Activated effector memory CD4-positive, alpha-beta T cell treated with anti-CD3 and anti-CD28 coated beads, Interleukin-2, amount 50 U/mL, for 16 hours (primary cell): ENCODE data around the gene QKI.
"Not testable (repeated sequence)": the region's sequence is repeated elsewhere in the genome, so short reads cannot be mapped to it uniquely, and the experiment has no call there.

ENCODE experiments used
- DNase-seq: peaks from one replicate; pipeline ENCODE4 v3.0.0-alpha.2; 2020

QKI gene

GRCh38 chr6:163414117-163414945 lies at the start of gene QKI:
QKI (plus strand) TSS chr6:163414718; CDS start chr6:163415194, 476 bp downstream.
- peak; percentile 93 for DNase-seq

DNA sequence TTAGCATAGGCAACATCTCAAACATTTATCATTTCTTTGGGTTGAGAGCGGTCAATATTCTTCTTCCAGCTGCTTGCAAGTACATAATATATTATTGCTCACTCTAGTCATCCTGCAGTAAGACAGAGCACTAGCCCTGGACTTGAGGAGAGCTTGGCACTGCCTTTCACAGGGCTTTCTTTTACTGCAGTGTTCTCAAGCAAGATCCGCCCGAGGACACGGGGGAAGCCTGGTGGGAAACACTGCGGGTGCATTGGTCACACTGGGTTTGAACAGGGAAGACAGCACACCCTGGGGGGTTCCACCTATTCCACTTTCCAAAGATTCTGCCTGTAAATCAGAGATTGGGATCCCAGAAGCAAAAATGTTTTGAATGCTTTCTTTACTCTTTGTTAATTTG lies 48.2 kb upstream of the QKI start:
- no peak for DNase-seq

DNA sequence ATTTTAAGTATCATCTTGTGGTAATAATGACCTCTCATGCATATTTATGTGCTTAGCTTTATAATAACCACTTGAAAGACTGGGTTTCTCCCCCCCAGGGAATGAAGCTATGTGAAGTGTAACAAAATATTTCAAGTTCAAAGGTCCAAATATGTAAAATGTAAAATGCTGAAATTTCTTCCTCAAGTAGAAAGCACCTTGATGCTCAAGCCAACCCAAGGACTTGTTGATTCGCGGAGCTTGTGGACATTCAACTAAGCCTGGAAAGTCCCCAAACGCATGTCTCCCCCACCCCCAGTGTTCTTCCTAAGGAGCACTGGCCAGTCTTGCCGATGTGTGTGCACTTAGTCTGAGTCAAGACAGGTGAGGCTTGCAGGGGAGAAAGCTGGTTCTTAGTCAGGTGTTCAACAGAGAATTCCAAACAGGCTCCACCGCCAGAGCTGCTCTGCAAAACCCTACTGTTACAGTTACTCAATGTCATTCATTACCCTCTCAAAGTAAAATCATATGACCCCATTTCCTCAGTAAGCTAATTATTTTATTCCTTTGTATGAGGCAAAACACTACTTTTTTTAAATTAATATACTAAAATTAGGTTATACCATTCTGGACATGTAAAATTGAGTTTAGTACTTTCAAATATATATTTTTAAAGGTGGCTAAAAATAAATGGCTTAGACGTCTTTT lies 46.9 kb upstream of the QKI start:
- no peak for DNase-seq

- DNase-seq: no peak
Measured at GRCh38 chr6:163369141-163369540, 45.4 kb upstream of the QKI start.

GRCh38 chr6:163369628-163370365 lies 44.7 kb upstream of the QKI start:
- DNase-seq: no peak

DNA sequence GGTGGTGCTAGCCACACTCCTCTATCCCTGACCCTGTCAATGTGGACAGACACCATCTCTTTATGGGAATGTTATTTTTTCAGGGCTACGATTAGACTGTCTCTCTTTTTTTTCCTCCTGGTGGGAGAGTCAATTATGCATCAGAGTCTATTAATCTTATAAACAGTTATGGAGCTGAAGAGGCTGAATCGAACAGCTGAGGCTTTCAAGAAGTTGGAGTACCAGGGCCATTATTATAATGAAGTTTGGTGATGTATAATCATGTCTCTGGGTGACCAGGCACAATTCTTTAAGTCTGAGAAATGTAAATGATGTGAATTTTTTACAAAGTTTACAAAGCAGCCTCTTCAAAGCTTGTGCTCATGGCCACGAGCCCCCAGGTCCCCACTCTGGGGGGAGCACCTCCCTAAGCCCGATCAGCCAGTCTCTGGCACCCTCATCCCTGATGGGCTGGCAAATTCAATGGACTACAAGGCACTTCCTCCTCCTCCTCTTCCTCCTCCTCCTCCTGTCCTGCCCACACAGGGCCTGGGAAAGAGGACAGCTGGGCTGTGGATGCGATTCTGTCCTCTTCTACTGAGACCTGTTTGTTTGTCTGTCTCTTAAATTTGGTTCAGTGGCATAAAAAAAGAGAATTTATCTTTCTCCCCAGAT lies 43.9 kb upstream of the QKI start:
- DNase-seq: no peak

DNA sequence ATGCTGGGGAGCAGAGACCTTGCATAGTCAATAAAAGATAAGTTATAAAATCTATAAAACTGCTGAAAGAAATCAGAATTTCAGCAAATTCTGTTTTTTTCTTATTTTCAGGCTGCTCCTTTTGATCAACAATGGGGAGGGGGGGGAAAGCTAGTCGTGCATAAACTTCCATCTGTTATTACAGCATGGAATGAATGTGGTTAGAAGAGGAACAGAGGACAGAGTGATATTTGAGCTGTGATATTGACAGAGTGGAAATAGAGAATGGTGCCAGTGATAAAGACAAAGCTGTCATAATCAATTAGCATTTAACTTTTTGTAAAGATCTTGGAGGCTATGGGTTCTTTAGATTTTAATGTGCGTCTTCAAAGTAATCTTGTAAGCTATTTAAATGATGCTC lies 43.4 kb upstream of the QKI start:
- no peak for DNase-seq

DNA sequence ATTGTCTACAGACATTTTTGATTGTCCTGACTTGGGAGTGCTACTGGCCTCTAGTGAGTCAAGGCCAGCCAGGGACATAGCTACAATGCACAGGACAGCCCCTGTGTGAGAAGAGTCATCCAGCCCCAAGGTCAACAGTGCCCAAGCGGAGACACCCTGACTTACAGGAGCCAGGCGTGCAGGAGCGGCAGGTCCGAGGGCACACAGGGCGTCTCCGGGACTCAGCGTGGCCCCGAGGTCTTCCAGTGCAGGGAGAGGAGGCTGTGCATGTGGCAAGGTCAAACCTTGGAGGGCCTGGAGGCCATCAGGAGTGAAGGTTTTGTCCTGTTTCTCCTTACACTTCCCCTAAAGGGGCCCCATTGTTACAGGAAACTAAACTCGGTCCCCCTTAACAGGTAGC lies 41.3 kb upstream of the QKI start:
- no peak for DNase-seq

DNA sequence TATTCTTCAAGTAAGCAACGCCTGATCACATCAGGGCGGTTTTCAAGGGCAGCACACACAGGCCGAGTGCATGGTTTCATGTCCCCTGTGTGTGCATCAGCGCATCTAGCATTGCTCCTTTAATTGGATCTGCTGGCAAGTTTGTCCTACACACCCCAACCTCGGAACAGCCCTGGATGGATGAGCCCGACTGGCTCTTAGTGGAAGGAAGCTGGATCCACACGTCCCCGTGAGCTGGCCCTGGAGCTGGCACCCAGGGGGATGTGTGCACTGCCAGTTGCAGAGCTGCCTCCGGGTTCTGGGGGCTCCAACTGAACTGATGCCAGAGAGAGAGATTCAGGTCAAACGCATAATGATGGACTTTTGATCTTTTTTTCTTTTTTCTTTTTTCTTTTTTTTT lies 39.2 kb upstream of the QKI start:
- DNase-seq: no peak

- DNase-seq: no peak
Measured at GRCh38 chr6:163376187-163376586, 38.3 kb upstream of the QKI start.

GRCh38 chr6:163377561-163377960 lies 37.0 kb upstream of the QKI start:
- DNase-seq: no peak

DNA sequence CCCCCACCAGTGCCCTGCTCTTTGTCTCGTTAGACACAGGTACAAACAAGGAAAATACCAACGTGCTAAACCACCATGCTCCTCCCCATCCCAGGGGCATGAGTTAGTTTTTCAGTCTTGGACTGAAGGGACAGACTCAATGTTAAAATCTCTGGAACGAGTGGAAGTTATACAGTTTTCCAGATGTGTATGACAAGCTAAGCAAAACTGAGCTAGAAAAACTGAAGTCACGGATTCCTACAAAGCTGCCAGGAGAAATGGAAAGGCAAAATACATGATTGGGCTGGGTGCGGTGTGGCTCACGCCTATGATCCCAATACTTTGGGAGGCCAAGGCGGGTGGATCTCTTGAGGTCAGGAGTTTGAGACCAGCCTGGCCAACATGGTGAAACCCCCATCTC lies 34.3 kb upstream of the QKI start:
- DNase-seq: no peak

DNA sequence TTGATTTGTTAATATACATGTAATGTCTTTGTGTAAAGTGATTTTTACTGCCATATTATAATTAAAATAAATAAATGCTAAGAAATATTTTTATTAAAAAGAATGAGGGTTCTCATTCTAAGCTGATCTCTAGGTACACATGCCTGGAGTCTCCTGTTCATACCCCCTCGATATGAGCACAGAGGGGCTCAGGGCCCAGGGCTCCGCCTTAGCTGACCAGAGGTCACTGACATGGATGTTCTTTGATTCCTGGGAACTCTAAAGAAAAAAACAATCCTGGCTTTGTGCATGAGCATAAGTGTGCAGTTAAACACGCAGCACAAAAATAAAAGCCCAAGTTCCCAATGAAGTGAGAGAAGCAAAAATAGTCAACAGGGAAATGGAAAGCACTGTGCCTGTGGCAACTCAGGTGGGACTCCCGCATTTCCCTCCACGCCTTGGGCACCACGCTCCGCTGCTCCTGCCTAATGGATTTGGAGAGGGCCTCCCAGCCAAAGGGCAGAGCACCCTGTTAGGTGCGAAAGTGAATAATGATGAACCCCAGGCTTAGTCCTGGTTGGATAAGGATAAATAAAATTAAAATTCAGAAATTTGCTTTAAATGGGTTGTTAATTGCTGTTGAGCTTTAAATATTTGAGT lies 33.3 kb upstream of the QKI start:
- DNase-seq: no peak

DNA sequence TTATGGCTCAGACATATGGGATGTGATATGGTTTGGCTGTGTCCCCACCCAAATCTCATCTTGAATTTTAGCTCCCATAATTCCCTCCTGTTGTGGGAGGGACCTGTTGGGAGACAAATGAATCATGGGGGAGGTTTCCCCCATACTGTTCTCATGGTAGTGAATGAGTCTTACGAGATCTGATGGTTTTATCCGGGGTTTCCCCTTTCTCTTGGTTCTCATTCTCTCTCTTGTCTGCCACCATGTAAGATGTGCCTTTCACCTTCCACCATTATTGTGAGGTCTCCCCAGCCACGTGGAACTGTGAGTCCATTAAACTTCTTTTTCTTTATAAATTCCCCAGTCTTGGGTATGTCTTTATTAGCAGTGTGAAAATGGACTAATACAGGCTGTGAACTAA lies 31.1 kb upstream of the QKI start:
- not testable (repeated sequence) for DNase-seq

- DNase-seq: no peak
Measured at GRCh38 chr6:163383912-163384311, 30.6 kb upstream of the QKI start.

DNA sequence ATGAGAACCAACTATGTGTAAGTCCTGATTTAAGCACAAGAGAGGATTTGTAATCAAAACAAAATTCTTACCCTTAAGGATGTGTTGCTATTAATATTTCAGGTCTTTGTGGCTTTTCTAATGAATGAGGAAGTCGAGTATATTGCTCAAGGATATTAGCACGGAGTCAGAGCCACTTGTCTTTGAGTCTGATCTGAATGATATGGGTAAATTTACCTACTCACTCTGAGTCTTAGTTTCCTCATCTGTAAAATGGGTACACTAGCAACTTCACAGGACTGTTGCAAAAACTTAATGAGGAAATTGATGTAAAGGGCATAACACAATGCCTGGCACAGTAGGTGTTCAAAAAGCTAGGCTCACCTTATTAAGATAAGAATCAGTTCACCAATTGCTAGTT lies 30.0 kb upstream of the QKI start:
- no peak for DNase-seq

GRCh38 chr6:163385503-163385902 lies 29.0 kb upstream of the QKI start:
- not testable (repeated sequence) for DNase-seq

DNA sequence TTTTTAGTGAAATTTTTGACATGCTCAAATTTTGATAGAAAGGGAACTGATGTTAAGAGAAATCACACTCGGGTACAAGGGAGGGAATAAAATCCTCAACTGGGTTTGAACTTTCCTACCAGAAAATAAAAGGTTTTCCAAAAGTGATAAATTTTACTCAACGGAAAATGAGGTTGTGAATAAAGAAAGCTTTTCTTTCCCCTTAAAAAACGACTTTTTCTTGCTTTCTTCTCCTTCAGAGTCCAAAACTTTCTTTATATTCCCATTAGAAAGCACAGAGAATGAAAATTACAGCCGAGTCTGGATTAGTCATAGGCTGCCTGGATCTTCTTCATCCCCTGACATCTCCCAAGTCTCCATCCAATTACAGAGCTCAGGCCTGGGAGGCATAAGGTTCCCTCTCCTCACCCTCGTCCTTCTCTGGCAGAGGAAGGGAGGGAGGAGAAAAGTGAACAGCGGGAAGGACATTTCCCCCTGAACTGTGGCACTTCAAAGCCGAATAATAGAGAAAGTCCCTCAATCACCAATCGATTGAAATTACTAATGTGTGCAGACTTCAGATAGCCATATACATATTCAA lies 28.1 kb upstream of the QKI start:
- DNase-seq: no peak

- no peak for DNase-seq
Measured at GRCh38 chr6:163387317-163387716, 27.2 kb upstream of the QKI start.

DNA sequence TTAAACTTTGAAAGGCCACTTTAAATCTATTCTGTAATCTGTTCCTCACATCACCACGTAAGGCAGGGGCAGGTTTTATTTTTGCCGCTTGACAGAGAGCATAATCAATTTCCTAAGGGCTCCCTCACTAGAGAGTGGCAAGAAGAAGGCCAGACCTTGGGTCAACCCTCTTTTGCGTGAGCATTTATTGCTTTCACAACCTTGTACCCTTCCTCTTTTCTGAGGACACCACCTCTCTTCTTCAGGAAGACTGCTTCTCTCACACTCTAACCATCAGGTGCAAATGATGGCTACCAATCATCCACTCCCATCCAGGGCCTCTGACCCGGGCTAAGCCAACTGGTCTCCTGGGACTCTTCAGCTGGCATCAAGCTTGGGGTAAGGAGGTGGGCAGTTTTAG lies 25.2 kb upstream of the QKI start:
- DNase-seq: no peak

- DNase-seq: no peak
Measured at GRCh38 chr6:163390770-163391169, 23.7 kb upstream of the QKI start.

GRCh38 chr6:163391985-163392384 lies 22.5 kb upstream of the QKI start:
- DNase-seq: no peak
